ENCODE measurements around the gene LHPP.

DNA sequence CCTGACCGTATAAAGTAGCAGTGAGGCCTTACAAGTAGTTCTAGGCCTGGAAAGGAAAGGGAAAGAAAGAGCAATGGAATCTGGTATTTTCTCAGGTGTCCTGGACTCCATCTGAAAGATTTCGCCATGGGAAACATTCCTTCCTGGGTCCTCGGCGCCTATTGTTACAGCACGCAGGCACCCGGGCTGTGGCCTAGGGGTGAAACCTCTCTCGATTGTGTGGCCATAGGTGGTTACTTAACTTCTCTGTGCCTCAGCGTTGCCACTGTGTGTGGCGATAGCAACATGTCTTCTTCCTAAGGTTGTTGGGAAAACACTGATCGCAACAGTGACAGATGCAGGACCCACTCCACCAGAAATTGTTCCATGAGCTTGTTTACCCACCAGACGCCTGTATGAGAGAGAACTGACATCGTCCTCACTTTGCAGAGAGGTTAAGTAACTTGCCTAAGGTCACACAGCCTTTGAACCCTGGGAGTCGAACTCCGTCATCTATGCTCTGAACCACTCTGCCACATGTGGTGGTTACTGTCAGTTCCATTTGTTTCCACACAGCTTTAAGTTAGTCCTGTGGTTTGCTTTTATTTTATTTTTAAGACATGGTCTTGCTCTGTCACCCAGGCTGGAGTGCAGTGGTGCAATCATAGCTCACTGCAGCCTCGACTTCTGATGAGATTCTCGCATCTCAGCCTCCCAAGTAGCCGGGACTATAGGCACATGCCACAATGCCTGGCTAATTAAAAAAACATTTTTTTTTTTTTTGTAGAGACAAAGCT is 73.4 kb downstream of the LHPP start:
- TF ChIP-seq, protein P1, sequence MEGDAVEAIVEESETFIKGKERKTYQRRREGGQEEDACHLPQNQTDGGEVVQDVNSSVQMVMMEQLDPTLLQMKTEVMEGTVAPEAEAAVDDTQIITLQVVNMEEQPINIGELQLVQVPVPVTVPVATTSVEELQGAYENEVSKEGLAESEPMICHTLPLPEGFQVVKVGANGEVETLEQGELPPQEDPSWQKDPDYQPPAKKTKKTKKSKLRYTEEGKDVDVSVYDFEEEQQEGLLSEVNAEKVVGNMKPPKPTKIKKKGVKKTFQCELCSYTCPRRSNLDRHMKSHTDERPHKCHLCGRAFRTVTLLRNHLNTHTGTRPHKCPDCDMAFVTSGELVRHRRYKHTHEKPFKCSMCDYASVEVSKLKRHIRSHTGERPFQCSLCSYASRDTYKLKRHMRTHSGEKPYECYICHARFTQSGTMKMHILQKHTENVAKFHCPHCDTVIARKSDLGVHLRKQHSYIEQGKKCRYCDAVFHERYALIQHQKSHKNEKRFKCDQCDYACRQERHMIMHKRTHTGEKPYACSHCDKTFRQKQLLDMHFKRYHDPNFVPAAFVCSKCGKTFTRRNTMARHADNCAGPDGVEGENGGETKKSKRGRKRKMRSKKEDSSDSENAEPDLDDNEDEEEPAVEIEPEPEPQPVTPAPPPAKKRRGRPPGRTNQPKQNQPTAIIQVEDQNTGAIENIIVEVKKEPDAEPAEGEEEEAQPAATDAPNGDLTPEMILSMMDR (IDR thresholded peaks at IDR 0.05) = no peak
- no peak for TF ChIP-seq POLR2A (IDR thresholded peaks at IDR 0.05)

Measured in transverse colon (tissue), 3 donors.